NCI-H345 (cell line): ENCODE results near the gene SLC4A1AP.

Experiments used
- DNase-seq: peaks from one replicate; lab custom pipeline; 2025; lab: John Stamatoyannopoulos, UW

SLC4A1AP gene

DNA sequence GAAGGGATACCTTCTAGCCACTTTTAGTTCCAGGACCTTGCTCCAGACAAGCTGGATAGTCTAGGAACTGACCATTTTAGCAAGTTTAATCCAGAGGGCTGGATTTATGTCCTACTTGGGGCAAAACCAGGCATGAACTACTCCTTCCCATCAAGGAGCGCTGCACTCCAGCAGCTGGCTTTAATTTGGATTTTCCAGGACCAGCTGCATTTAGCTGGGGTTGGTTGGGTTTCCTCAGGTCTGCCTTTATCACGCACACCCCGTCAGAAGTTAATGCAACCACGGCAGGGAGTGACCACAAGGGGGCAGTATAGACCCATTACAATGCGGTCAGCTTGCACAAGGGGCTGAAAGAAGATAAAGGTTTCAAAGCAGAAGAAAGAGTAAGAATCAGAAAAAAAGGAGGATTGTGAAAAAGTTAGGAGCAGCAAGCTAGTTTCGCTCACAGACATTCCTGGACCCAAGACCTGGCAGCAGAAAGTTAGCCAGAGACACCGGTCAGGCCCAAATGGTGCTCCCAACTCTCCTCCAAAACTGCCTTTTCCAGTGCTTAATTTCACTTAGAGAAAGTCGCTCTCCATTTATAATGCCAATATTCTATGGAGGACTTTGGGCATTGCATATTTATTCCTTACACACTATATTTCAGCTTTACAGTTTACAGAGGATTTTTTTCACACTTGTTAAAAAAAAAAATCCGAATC lies 40.1 kb downstream of the SLC4A1AP start:
- DNase-seq: peak; percentile 90

DNA sequence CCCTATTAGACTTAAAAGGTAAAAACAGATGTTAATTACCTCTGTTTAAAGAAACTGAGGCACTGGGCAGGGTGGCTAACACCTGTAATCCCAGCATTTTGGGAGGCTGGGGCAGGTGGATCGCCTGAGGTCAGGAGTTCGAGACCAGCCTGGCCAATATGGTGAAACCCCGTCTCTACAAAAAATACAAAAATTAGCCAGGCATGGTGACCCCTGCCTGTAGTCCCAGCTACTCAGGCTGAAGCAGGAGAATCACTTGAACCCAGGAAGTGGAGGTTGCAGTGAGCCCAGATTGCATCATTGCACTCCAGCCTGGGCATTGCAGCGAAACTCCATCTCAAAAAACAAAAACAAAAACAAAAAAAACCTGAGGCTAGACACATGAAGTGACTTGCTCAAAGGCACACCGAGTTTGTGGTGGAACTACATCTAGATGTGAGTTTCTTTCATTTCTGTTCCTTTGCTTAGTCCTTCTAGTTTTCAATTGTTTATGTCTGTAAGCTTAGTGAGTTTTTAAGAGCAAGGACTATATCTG lies 40.7 kb downstream of the SLC4A1AP start:
- DNase-seq: no peak

DNA sequence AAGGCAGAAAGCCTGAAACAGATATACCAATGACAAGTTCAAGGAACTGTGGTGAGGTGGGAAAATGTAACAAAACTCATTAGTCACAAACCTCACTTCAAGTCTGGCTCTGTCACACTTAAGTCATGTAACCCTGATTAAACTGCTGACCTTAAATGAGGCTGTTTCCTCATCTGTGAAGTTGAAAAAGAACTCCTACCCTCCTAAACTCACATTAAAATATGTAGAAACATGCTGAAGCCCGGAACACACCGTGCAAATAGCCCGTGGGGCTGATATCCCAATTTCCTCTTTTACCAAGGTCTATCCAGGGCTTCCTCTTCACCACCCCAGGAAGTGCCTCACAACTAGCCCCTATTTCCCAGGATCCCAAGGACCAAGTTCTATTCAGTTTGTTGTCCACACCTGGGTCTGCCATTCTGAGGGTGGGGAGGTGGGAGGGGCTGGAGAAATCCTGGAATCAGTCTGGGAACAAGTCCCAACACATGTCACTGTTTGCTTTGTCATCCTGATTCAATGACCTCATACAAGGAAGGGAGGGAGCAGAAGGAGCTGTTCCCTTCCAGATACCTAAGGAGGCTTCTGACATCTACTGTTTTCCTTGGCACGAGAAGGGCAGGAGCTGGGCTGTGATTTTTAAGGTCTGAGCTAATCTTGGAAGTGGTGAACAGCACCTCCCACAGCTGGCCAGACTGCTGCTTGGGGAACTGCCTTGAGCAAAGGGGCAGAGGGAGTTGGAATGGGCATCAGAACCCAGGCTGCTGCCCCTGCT lies 42.3 kb downstream of the SLC4A1AP start:
- peak; percentile 34 for DNase-seq

DNA sequence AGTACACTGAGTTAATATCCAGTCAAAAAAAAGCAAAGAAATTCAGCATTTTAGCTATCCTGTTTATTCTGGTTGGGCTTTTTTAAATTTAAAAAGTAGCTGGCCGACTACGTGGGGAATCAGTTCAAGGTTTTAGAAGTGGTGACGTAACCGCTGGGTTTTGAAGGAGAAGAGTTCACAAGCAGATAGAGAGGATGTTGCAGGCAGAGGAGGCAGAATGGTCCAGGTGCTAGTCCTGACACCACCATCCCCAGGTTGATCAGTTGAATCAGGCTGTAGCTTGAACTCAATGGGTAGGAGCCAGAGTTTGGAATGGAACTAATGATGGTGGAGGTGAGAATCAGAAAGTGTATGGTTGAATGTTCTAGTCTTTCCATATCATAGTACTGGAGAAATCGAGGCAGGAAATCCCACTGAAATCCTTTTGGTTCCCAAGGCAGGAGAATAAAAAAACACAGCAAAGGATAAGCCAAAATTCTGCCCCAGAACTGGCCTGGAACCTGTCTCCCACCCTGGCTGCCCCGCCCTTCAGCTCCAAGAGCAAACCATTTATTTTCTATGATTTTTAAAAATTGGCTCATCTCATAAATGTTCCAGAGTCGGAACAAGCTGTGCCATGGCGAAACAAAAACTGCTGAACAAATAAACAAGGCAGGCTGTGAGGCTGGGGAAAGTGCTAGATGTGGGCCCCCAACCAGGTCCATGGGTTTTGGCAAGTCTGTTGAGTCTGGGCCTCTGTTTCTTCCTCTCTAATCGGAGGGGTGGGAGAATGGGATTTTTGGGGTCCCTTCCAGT lies 44.0 kb downstream of the SLC4A1AP start:
- no peak for DNase-seq

- DNase-seq: no peak
Observed at GRCh38 chr2:27708257-27708654, 44.6 kb downstream of the SLC4A1AP start.

DNA sequence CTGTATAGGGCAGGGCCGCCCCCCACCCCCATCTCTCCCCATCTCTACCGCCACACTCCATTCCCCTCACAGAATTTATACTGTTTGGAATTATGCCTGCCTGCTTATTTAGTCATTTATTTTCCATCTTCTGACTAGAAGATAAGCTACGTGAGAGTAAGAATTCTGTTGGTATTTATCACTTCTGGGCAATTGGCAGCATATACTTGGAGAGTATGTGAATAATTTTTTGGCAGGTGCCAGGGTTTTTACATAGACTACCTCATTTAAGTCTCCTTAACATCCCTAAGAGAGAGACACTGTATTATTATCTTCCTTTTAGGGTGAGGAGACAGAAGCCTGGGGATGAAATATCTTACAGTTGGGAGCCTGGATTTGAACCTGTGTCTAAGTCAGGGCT lies 45.0 kb downstream of the SLC4A1AP start:
- DNase-seq: no peak

DNA sequence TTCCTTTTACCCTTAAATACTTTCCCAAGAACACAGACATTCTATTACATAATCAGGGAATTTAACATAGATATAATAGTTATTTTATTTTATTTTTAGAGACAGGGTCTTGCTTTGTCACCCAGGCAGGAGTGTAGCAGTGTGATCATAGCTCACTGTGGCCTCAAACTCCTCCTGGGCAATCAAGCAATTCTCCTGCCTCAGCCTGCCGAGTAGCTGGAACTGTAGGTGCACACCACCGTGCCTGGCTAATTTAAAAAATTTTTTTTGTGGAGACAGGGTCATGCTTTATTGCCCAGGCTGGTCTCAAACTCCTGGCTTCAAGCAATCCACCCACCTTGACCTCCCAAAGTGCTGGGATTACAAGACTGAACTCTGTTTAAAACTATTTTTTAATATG lies 45.6 kb downstream of the SLC4A1AP start:
- DNase-seq: no peak

GRCh38 chr2:27709960-27710575 lies 46.4 kb downstream of the SLC4A1AP start:
- no peak for DNase-seq

- no peak for DNase-seq
Observed at GRCh38 chr2:27710640-27711430, 47.1 kb downstream of the SLC4A1AP start.

DNA sequence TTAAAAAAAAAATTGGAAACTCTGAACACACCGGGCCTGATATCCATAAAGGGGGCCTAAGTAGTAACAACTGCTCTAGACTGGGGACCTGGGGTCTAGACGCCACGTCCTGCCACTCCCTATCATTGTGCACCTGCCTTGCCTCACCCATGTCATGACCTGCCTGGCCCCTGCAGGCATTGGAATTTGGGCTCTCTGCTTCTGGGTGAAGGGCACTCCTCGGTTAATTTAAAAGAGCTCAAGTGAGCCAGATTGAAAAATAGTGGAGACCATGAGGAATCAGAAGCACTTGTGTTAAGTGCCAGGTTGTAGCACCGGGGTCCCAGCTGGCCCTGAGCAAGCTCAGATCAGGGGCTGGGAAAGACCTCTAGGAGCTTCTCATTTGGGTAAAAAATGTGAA lies 48.1 kb downstream of the SLC4A1AP start:
- no peak for DNase-seq

GRCh38 chr2:27712522-27712921 lies 48.8 kb downstream of the SLC4A1AP start:
- no peak for DNase-seq

- DNase-seq: no peak
Observed at GRCh38 chr2:27713201-27713600, 49.5 kb downstream of the SLC4A1AP start.

GRCh38 chr2:27714053-27714452 lies 50.4 kb downstream of the SLC4A1AP start:
- no peak for DNase-seq

DNA sequence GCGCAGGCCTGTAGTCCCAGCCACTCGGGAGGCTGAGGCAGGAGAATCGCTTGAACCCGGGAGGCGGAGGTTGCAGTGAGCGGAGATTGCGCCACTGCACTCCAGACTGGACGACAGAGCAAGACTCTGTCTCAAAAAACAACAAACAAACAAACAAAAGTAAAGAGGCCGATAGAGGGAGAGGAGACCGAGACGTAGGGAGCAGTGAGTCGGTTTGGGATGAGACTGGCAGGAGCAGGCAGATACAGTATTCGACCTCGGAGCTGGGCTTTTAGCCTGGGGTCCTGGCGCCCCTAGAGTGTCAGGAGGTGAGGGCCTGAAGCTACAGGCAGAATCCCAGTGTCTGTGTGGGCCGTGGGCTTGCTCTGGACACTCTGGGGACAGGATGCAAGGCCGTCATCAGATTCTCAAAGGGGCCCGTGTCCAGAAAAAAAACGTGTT lies 51.2 kb downstream of the SLC4A1AP start:
- DNase-seq: no peak

GRCh38 chr2:27715318-27716210 lies 51.9 kb downstream of the SLC4A1AP start:
- DNase-seq: peak; percentile 44

GRCh38 chr2:27716301-27717069 lies 52.8 kb downstream of the SLC4A1AP start:
- DNase-seq: no peak

DNA sequence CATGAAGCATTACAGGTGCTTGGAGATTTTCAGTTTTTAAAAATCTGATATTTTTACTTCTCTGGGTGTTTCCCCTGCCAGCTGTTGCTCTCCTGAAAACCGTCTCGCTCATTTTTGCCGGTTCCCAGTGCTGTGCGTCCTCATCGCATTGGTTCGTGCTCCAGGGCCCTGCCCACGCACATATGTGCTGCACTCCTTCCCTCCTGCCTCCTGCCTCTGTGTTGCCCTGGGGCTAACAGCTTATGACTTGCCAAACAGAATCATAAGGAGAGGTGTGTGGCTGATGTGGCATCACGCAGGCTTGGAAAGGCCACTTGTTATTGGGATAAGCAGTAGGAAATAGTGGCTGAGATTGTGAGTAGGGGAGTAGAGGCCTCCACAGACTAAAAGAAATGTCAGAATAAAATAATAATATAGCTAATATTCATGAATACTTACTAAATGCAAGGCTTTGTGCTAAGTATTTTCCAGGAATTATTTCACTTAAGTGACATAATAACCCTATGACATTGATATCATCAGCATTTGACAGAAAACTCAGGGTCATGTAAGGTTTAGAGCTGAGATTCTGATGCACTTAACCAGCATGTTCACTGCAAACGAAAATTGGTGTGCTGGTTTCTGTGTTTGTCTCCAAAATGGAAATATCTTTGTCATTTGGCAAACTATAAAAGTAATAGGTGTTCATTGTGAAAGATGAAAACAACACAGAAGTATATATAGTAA lies 53.5 kb downstream of the SLC4A1AP start:
- DNase-seq: no peak

DNA sequence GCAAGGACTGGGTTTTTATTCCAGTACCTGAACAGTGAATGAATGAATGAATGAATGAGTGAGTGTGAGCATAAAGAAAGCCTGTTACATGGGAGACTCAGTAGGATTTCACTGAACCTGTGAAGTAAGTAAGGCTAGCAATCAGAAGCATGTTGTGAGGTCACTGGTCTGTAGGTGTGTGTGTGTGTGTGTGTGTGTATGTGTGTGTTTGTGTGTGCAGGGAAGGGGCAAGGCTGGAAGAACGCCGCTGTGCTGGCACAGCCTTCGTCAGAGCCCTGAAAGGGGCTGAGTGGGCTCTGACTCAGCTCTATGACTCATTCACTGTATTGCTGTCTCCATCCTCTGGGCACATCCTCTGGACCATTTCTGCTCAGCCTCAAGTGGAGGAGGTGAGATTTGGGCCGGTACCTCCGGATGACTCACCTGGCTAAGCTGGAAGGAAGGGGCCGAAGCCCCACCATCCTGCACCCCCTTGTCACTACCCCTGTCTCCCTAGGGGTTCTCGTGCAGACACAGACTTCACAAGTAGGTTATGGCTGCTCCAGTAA lies 56.4 kb downstream of the SLC4A1AP start:
- no peak for DNase-seq
